Cerebellar cortex (tissue), 1 donor: ENCODE data around the gene TTLL11.
"Not testable (repeated sequence)": the region's sequence is repeated elsewhere in the genome, so short reads cannot be mapped to it uniquely, and the experiment has no call there.

ENCODE experiments used
- DNase-seq: peaks from one replicate; pipeline ENCODE4 v3.0.0-alpha.2; 2015; ENCODE audit warnings: low spot score

Gene TTLL11

GRCh38 chr9:122084026-122084675, 9.0 kb downstream of the TTLL11 start:
- no peak for DNase-seq

- DNase-seq = no peak
These were observed 12.1 kb downstream of the TTLL11 start for GRCh38 chr9:122080986-122081385.

GRCh38 chr9:122078557-122078956, 14.6 kb downstream of the TTLL11 start:
- DNase-seq = no peak

GRCh38 chr9:122076773-122077172, 16.3 kb downstream of the TTLL11 start:
- no peak for DNase-seq

- DNase-seq = no peak
These were observed 17.0 kb downstream of the TTLL11 start for GRCh38 chr9:122076117-122076516.

GRCh38 chr9:122075135-122076030, 17.7 kb downstream of the TTLL11 start:
- no peak for DNase-seq

GRCh38 chr9:122071715-122072114, 21.4 kb downstream of the TTLL11 start:
- DNase-seq = no peak

GRCh38 chr9:122070728-122071515, 22.2 kb downstream of the TTLL11 start:
- peak; percentile 38 for DNase-seq

- DNase-seq = not testable (repeated sequence)
These were observed 26.4 kb downstream of the TTLL11 start for GRCh38 chr9:122066680-122067079.

- no peak for DNase-seq
These were observed 27.0 kb downstream of the TTLL11 start for GRCh38 chr9:122065923-122066629.

- no peak for DNase-seq
These were observed 32.6 kb downstream of the TTLL11 start for GRCh38 chr9:122060481-122060880.

GRCh38 chr9:122059955-122060324, 33.2 kb downstream of the TTLL11 start:
- no peak for DNase-seq

- DNase-seq = no peak
These were observed 33.7 kb downstream of the TTLL11 start for GRCh38 chr9:122059214-122059954.

- no peak for DNase-seq
These were observed 34.4 kb downstream of the TTLL11 start for GRCh38 chr9:122058709-122059108.

- DNase-seq = no peak
These were observed 35.1 kb downstream of the TTLL11 start for GRCh38 chr9:122058051-122058450.

GRCh38 chr9:122057211-122057610, 35.9 kb downstream of the TTLL11 start:
- DNase-seq = no peak

GRCh38 chr9:122056484-122056883, 36.6 kb downstream of the TTLL11 start:
- no peak for DNase-seq

GRCh38 chr9:122055701-122056100, 37.4 kb downstream of the TTLL11 start:
- no peak for DNase-seq

- DNase-seq = no peak
These were observed 39.3 kb downstream of the TTLL11 start for GRCh38 chr9:122053567-122054350.

GRCh38 chr9:122053064-122053463, 40.0 kb downstream of the TTLL11 start:
- DNase-seq = no peak
